ENCODE results near the gene OBSCN. TPM values are rescaled to one million over a fixed set of nuclear protein-coding genes. Genes with fewer than 3 reads are reported as not detected.

The OBSCN gene
- total and polyA plus RNA-seq, 2 donors (not counting 1 experiment from before 2014, with no cell fraction given): 10.0 to 63.9 TPM

- ChIA-PET CTCF (no interaction called here), POLR2A (no interaction called here)
- H4K20me1 ChIP-seq (ENCODE audit: control insufficient read depth, insufficient read depth, low read length, poor library complexity, severe bottlenecking): no peaks in the 10 kb centered on the region
- peaks cover 3% of the 10 kb centered on the region for H3K27me3 Mint-ChIP-seq
- intact Hi-C loops (cut with micrococcal nuclease): no loop called here
- no peak overlapping the region for H2AFZ ChIP-seq (ENCODE audit: insufficient read depth, low read depth, low read length, poor library complexity, severe bottlenecking)
- WGBS (ENCODE audit: insufficient coverage): 76% methylated on average over 15 of the region's 19 CpGs
- peaks cover 0 to 8% of the 10 kb centered on the region in 2 donors for H3K4me1 ChIP-seq (ENCODE audit: control insufficient read depth in 2 of 2, insufficient read depth in 2 of 2, low read length in 2 of 2)
- H3K79me2 ChIP-seq (ENCODE audit: control insufficient read depth, insufficient read depth, low read length): no peaks in the 10 kb centered on the region
- TF ChIP-seq EZH2 (IDR thresholded peaks at IDR 0.05; ENCODE audit: borderline replicate concordance, insufficient read depth, low read depth, low read length, poor library complexity, severe bottlenecking): no peak
- no peak for TF ChIP-seq CTCF (IDR thresholded peaks at IDR 0.05)
- H3K27ac Mint-ChIP-seq: no peak overlapping the region
- no peaks in the 10 kb centered on the region for H3K36me3 ChIP-seq (replicated peaks in 1 of 2; ENCODE audit: control extremely low read depth in 1 of 2, control insufficient read depth in 1 of 2, extremely low read depth in 1 of 2, insufficient read depth in 2 of 2, low read length in 1 of 2)
- DNase-seq (no peak), ATAC-seq (ENCODE audit: low read depth) (no peak)
- H3K9me3 Mint-ChIP-seq (ENCODE audit: insufficient read depth): no peaks in the 10 kb centered on the region
- no peak overlapping the region for H3K4me2 ChIP-seq (replicated peaks; ENCODE audit: low read depth, low read length, poor library complexity, severe bottlenecking)
- no peak overlapping the region for H3K4me3 ChIP-seq (ENCODE audit: control extremely low read depth in 1 of 5, extremely low read depth in 1 of 5, insufficient read depth in 1 of 5, low read depth in 2 of 5, low read length in 4 of 5)
- H3K9ac ChIP-seq (ENCODE audit: low read length): no peak overlapping the region
- H3K9me3 ChIP-seq (ENCODE audit: control extremely low read depth in 1 of 3, control insufficient read depth in 2 of 3, insufficient read depth in 1 of 3, low read length in 2 of 3): peaks cover 0 to 7% (median 0%) of the 10 kb centered on the region in 3 donors
- H3K4me3 Mint-ChIP-seq: no peak overlapping the region
- H3K27ac ChIP-seq (ENCODE audit: low read length in 2 of 2): no peak overlapping the region
- peaks cover 5% of the 10 kb centered on the region for H3K4me1 Mint-ChIP-seq
- peaks cover 0 to 18% (median 0%) of the 10 kb centered on the region in 4 experiments for H3K27me3 ChIP-seq (replicated peaks in 1 of 4; ENCODE audit: control extremely low read depth in 1 of 4, control insufficient read depth in 3 of 4, insufficient read depth in 4 of 4, low read length in 3 of 4)
Measured at GRCh38 chr1:228208831-228209551, 1.1 kb downstream of the OBSCN start.

- intact Hi-C loops (cut with micrococcal nuclease): loop anchor here (5.0 kb wide), 1 partner anchor 293 kb away; no protein-coding TSS in a partner anchor
- peaks cover 0 to 8% of the 10 kb centered on the region in 2 donors for H3K4me1 ChIP-seq (ENCODE audit: control insufficient read depth in 2 of 2, insufficient read depth in 2 of 2, low read length in 2 of 2)
- no peaks in the 10 kb centered on the region for H3K79me2 ChIP-seq (ENCODE audit: control insufficient read depth, insufficient read depth, low read length)
- H3K9me3 ChIP-seq (ENCODE audit: control extremely low read depth in 1 of 3, control insufficient read depth in 2 of 3, insufficient read depth in 1 of 3, low read length in 2 of 3): peaks cover 0 to 7% (median 0%) of the 10 kb centered on the region in 3 donors
- no peak overlapping the region for H3K9ac ChIP-seq (ENCODE audit: low read length)
- no peak overlapping the region for H3K4me2 ChIP-seq (replicated peaks; ENCODE audit: low read depth, low read length, poor library complexity, severe bottlenecking)
- no peaks in the 10 kb centered on the region for H3K36me3 ChIP-seq (replicated peaks in 1 of 2; ENCODE audit: control extremely low read depth in 1 of 2, control insufficient read depth in 1 of 2, extremely low read depth in 1 of 2, insufficient read depth in 2 of 2, low read length in 1 of 2)
- no peak overlapping the region for H3K27ac ChIP-seq (ENCODE audit: low read length in 2 of 2)
- no peaks in the 10 kb centered on the region for H4K20me1 ChIP-seq (ENCODE audit: control insufficient read depth, insufficient read depth, low read length, poor library complexity, severe bottlenecking)
- POLR2A ChIA-PET: no interaction called here
- DNase-seq (no peak), ATAC-seq (ENCODE audit: low read depth) (no peak)
- no peak overlapping the region for H3K4me3 Mint-ChIP-seq
- WGBS (ENCODE audit: insufficient coverage): 89% methylated on average over 3 of the region's 3 CpGs
- H3K9me3 Mint-ChIP-seq (ENCODE audit: insufficient read depth): no peaks in the 10 kb centered on the region
- CTCF ChIA-PET: interaction anchor here (1.5 kb wide), 1 partner anchor 43 kb away, joined by 4 read pairs; no protein-coding TSS in a partner anchor
- H3K27ac Mint-ChIP-seq: no peak overlapping the region
- peaks cover 5% of the 10 kb centered on the region for H3K4me1 Mint-ChIP-seq
- H3K4me3 ChIP-seq (ENCODE audit: control extremely low read depth in 1 of 5, extremely low read depth in 1 of 5, insufficient read depth in 1 of 5, low read depth in 2 of 5, low read length in 4 of 5): no peak overlapping the region
- H3K27me3 Mint-ChIP-seq: peaks cover 3% of the 10 kb centered on the region
- peaks cover 0 to 18% (median 0%) of the 10 kb centered on the region in 4 experiments for H3K27me3 ChIP-seq (replicated peaks in 1 of 4; ENCODE audit: control extremely low read depth in 1 of 4, control insufficient read depth in 3 of 4, insufficient read depth in 4 of 4, low read length in 3 of 4)
- H2AFZ ChIP-seq (ENCODE audit: insufficient read depth, low read depth, low read length, poor library complexity, severe bottlenecking): no peak overlapping the region
- no peak for TF ChIP-seq CTCF (IDR thresholded peaks at IDR 0.05)
- TF ChIP-seq EZH2 (IDR thresholded peaks at IDR 0.05; ENCODE audit: borderline replicate concordance, insufficient read depth, low read depth, low read length, poor library complexity, severe bottlenecking): no peak
Measured at GRCh38 chr1:228209657-228210056, 1.8 kb downstream of the OBSCN start.
